Fibroblast of lung (primary cell): ENCODE results near the gene RUVBL2. TPM values are rescaled to one million over a fixed set of nuclear protein-coding genes. Genes with fewer than 3 reads are reported as not detected.

Experiments
- DNase-seq, 2 donors: peaks; one replicate each; pipeline versions ENCODE4 v3.0.0 to v3.0.0-alpha.2; 2010; ENCODE audit warnings: low read depth in 2 of 2
- H2AFZ ChIP-seq: 2 replicates; pipeline ENCODE4 v1.5.1; 2012; ENCODE audit warnings: low read length, control low read depth, inconsistent platforms
- H3K27ac ChIP-seq: 2 replicates; pipeline ENCODE4 v1.5.1; 2011; ENCODE audit warnings: low read length, control low read depth; ENCODE audit not compliant: insufficient read depth
- H3K27me3 ChIP-seq: 2 replicates; pipeline ENCODE4 v1.5.1; 2011; ENCODE audit warnings: mild to moderate bottlenecking, low read length; ENCODE audit not compliant: control insufficient read depth, insufficient read depth
- H3K36me3 ChIP-seq: 2 replicates; pipeline ENCODE4 v1.5.1; 2011; ENCODE audit warnings: low read length; ENCODE audit not compliant: control insufficient read depth, insufficient read depth
- H3K4me1 ChIP-seq: 2 replicates; pipeline ENCODE4 v1.5.1; 2011; ENCODE audit warnings: low read length; ENCODE audit not compliant: control insufficient read depth, insufficient read depth; ENCODE audit errors: extremely low read depth
- H3K4me2 ChIP-seq: 2 replicates; pipeline ENCODE4 v1.5.1; 2011; ENCODE audit warnings: low read length, control low read depth; ENCODE audit not compliant: insufficient read depth; ENCODE audit errors: extremely low read depth
- H3K4me3 ChIP-seq, 4 experiments: fragments of 200-600 bp in 1 of 4; sonication (generic) in 1 of 4; replicated peaks in 1 of 4; 2 replicates each; pipeline ENCODE4 v1.5.1; 2011 to 2016; ENCODE audit warnings: low read length in 4 of 4, low read depth in 3 of 4, mild to moderate bottlenecking in 3 of 4, control low read depth in 2 of 4, inconsistent platforms in 1 of 4, mixed read lengths in 1 of 4; ENCODE audit not compliant: insufficient read depth in 1 of 4; ENCODE audit errors: control extremely low read depth in 1 of 4
- H3K79me2 ChIP-seq: 2 replicates; pipeline ENCODE4 v1.5.1; 2012; ENCODE audit warnings: mild to moderate bottlenecking, low read length, inconsistent platforms; ENCODE audit not compliant: control insufficient read depth, insufficient read depth
- H3K9ac ChIP-seq: 2 replicates; pipeline ENCODE4 v1.5.1; 2011; ENCODE audit warnings: mild to moderate bottlenecking, low read length, control low read depth; ENCODE audit not compliant: insufficient read depth
- H3K9me3 ChIP-seq: 2 replicates; pipeline ENCODE4 v1.5.1; 2012; ENCODE audit warnings: low read depth, low read length; ENCODE audit not compliant: control insufficient read depth, insufficient read depth
- H4K20me1 ChIP-seq: 2 replicates; pipeline ENCODE4 v1.5.1; 2011; ENCODE audit warnings: low read length; ENCODE audit not compliant: control insufficient read depth, insufficient read depth; ENCODE audit errors: extremely low read depth
- EZH2 ChIP-seq: IDR thresholded peaks from 2 replicates; pipeline ENCODE4 v1.5.1; 2012; ENCODE audit warnings: low read length, control low read depth, mild to moderate bottlenecking; ENCODE audit errors: missing control alignments
- polyA plus RNA-seq, 2 donors: library from polyadenylated mRNA; depleted of rRNA in 1 of 2; stranded (reverse) in 1 of 2; unstranded in 1 of 2; fragments of >200 nt; gene quantifications; 2 replicates each; pipeline ENCODE4 v1.2.1, GENCODE V29; 2011 to 2012; ENCODE audit warnings: missing spikeins in 1 of 2
- total RNA-seq: library from RNA; depleted of rRNA; stranded (reverse); fragments of >200 nt; gene quantifications from 2 replicates; pipeline ENCODE4 v1.2.1, GENCODE V29; 2014
- TF ChIP-seq, protein P1 (sequence below), 2 donors: IDR thresholded peaks in 1 of 2; conservative IDR thresholded peaks in 1 of 2; 1 replicate in 1 of 2; 2 replicates in 1 of 2; pipeline ENCODE4 v1.5.1; 2011 to 2012; ENCODE audit warnings: low read length in 2 of 2, control low read depth in 1 of 2, inconsistent platforms in 1 of 2, low read depth in 1 of 2, mild to moderate bottlenecking in 1 of 2

The RUVBL2 gene
- total and polyA plus RNA-seq, 2 donors (not counting 1 experiment from before 2014, with no cell fraction given) = 77.6 to 158 TPM

DNA sequence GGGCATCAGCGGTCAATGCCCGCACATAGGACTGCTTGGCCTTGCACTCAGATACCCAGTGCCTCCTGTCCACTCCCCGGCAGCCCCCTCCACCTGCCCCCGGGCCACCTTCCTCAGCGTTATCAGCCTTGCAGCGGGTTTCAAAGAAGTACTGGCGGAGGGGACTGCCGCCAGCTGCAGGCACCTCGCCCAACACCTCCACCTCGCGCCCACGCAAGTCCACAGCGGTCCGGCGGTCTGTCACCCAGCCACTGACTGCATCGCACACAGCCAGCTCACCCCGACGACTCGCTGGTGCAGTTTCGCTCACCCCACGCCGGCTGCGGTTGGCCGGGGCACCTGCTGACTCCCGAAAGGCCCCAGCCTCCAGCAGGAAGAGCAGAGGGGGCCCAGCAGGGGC lies 67.8 kb downstream of the RUVBL2 start:
- no peak overlapping the region for H2AFZ ChIP-seq
- TF ChIP-seq, protein P1, sequence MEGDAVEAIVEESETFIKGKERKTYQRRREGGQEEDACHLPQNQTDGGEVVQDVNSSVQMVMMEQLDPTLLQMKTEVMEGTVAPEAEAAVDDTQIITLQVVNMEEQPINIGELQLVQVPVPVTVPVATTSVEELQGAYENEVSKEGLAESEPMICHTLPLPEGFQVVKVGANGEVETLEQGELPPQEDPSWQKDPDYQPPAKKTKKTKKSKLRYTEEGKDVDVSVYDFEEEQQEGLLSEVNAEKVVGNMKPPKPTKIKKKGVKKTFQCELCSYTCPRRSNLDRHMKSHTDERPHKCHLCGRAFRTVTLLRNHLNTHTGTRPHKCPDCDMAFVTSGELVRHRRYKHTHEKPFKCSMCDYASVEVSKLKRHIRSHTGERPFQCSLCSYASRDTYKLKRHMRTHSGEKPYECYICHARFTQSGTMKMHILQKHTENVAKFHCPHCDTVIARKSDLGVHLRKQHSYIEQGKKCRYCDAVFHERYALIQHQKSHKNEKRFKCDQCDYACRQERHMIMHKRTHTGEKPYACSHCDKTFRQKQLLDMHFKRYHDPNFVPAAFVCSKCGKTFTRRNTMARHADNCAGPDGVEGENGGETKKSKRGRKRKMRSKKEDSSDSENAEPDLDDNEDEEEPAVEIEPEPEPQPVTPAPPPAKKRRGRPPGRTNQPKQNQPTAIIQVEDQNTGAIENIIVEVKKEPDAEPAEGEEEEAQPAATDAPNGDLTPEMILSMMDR (conservative IDR thresholded peaks at IDR 0.05 in 1 of 2, IDR thresholded peaks at IDR 0.05 in 1 of 2; ENCODE audit: low read depth in 1 of 2, low read length in 2 of 2) = no peak
- no peak for TF ChIP-seq EZH2
- no peak overlapping the region for H3K27ac ChIP-seq
- no peaks in the 10 kb centered on the region for H3K36me3 ChIP-seq
- H3K9me3 ChIP-seq = no peaks in the 10 kb centered on the region
- H3K27me3 ChIP-seq = peaks cover 20% of the 10 kb centered on the region
- no peak for DNase-seq
- peaks cover 2% of the 10 kb centered on the region for H3K4me1 ChIP-seq
- no peaks in the 10 kb centered on the region for H4K20me1 ChIP-seq
- no peak overlapping the region for H3K4me3 ChIP-seq
- H3K4me2 ChIP-seq = no peak overlapping the region
- no peaks in the 10 kb centered on the region for H3K79me2 ChIP-seq
- H3K9ac ChIP-seq = no peak overlapping the region

DNA sequence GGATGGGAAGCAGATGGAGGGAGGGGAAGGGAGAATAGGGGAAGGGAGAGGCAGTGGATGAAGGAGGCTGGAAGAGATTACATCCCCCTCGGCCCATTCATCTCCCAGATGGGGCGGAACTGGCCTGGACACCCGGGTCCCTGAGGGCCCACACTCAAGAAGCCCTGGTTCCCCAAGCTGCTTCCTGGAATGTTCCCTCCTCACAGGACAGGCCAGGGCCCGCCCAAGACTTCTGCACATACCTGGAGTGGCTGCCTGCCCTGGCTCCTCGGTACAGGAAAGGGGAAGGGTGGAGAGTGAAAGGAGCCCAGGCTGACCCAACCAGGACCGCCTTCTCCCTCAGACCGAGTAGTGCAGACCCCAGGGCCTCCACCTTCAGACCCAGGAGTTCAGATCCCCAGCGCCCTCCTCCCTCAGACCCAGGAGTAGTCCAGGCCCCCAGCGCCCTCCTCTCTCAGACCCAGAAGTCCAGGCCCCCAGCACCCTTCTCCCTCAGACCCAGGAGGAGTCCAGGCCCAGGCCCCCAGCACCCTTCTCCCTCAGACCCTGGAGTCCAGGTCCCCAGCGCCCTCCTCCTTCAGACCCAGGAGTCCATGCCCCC lies 70.4 kb downstream of the RUVBL2 start:
- DNase-seq = no peak

DNA sequence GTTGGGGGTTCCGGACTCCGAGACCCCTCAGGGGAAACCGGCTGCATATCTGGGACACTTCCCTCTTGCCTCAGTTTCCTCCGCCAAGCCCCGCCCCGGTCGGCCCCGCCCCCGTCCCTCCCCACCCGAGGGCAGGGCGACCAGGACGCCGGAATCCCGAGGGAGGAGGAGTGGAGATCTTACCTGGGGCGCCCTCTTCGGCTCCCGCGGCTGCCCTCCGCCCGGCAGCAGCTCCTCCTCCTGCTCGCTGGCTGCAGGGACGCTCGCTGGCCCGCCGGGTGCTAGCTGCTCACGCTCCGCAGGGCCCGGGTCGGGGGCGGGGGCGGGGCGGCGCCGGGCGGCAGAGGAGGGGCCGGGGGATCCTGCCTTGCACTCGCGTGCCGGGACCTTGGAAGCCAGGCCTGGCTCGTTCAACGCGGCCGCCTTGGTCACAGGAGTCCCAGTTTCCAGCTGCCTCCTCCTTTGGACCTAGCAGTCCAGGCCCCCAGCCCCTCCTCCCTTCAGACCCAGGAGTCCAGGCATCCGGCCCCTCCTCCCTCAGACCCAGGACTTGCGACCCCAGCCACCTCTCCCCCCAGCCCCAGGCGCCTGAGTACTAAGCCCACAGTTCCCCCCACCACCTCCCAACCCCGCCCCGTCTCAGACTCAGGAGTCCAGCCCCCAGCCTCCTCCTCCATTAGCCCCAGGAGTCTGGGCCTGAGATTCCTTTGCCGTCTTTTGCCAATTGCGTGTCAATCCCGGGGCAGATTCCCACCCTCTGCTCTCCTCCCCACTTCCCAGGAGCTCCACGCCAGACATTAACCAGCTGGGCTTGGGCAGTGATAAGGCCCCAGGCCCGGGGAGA lies 71.3 kb downstream of the RUVBL2 start, which contains the start of gene NTF4:
Gene NTF4, minus strand, starts transcription at position 51 of the 844 bp plus-strand sequence. CDS start 2,821 bp downstream, outside the sequence.
- TF ChIP-seq EZH2 = no peak
- TF ChIP-seq, protein P1 (conservative IDR thresholded peaks at IDR 0.05 in 1 of 2, IDR thresholded peaks at IDR 0.05 in 1 of 2; ENCODE audit: low read depth in 1 of 2, low read length in 2 of 2) = no peak
- Histone ChIP-seq H3K79me2 (no peaks in the 10 kb centered on the region), H2AFZ (no peak within 1 kb of the TSS), H3K27ac (no peak within 1 kb of the TSS), H3K9me3 (no peaks in the 10 kb centered on the region), H3K4me1 (no peaks in the 10 kb centered on the region), H3K27me3 (peaks cover 31% of the 10 kb centered on the region), H4K20me1 (no peaks in the 10 kb centered on the region), H3K36me3 (no peaks in the 10 kb centered on the region), H3K9ac (no peak within 1 kb of the TSS), H3K4me2 (no peak within 1 kb of the TSS), H3K4me3 (no peak within 1 kb of the TSS)
- peak in 1 of 2 donors; percentile 41 for DNase-seq

More for the DNA sequence above, 70.4 kb downstream of the RUVBL2 start:
- no peaks in the 10 kb centered on the region for H3K79me2 ChIP-seq
- no peaks in the 10 kb centered on the region for H3K9me3 ChIP-seq
- no peak overlapping the region for H2AFZ ChIP-seq
- H4K20me1 ChIP-seq = no peaks in the 10 kb centered on the region
- no peaks in the 10 kb centered on the region for H3K4me1 ChIP-seq
- TF ChIP-seq, protein P1 (conservative IDR thresholded peaks at IDR 0.05 in 1 of 2, IDR thresholded peaks at IDR 0.05 in 1 of 2; ENCODE audit: low read depth in 1 of 2, low read length in 2 of 2) = no peak
- no peak for TF ChIP-seq EZH2
- H3K4me2 ChIP-seq = no peak overlapping the region
- H3K9ac ChIP-seq = no peak overlapping the region
- peaks cover 29% of the 10 kb centered on the region for H3K27me3 ChIP-seq
- no peaks in the 10 kb centered on the region for H3K36me3 ChIP-seq
- no peak overlapping the region for H3K27ac ChIP-seq
- H3K4me3 ChIP-seq = no peak overlapping the region
